ENCODE data around the gene FBXO21. TPM values are rescaled to one million over a fixed set of nuclear protein-coding genes. Genes with fewer than 3 reads are reported as not detected.

The FBXO21 gene
- total RNA-seq, 1 donor from 2014 or later, result 32.0 TPM

- TF ChIP-seq CTCF (IDR thresholded peaks at IDR 0.05; ENCODE audit: insufficient read depth, low read depth, low read length) (peak; percentile 95), EZH2 (IDR thresholded peaks at IDR 0.05; ENCODE audit: insufficient read depth, low read length) (no peak)
- no peak overlapping the region for H2AFZ ChIP-seq (ENCODE audit: low read depth, low read length)
- no peak overlapping the region for H3K4me2 ChIP-seq (ENCODE audit: low read length)
- H3K9me3 Mint-ChIP-seq (ENCODE audit: unreplicated experiment), result no peaks in the 10 kb centered on the region
- H3K4me1 ChIP-seq (ENCODE audit: insufficient read depth, low read length), result no peaks in the 10 kb centered on the region
- peaks cover 7% of the 10 kb centered on the region for H3K27me3 ChIP-seq (ENCODE audit: insufficient read depth, low read length)
- H3K9ac ChIP-seq (ENCODE audit: low read length), result no peak overlapping the region
- no peak overlapping the region for H3K4me3 Mint-ChIP-seq (ENCODE audit: unreplicated experiment)
- H4K20me1 ChIP-seq (ENCODE audit: insufficient read depth, low read length), result no peaks in the 10 kb centered on the region
- peak; percentile 45 for DNase-seq (ENCODE audit: low read depth)
- H3K4me1 Mint-ChIP-seq (ENCODE audit: low read depth, unreplicated experiment), result peaks cover 3% of the 10 kb centered on the region
- peak; percentile 78 for FAIRE-seq
- H3K27ac ChIP-seq (ENCODE audit: low read depth, low read length), result no peak overlapping the region
- peaks cover 33% of the 10 kb centered on the region for H3K27me3 Mint-ChIP-seq (ENCODE audit: low read depth, unreplicated experiment)
- H3K4me3 ChIP-seq (ENCODE audit: insufficient read depth, low read depth, low read length), result no peak overlapping the region
- no peaks in the 10 kb centered on the region for H3K79me2 ChIP-seq (ENCODE audit: insufficient read depth, low read length)
- H3K36me3 Mint-ChIP-seq (ENCODE audit: low read depth, unreplicated experiment), result no peaks in the 10 kb centered on the region
- H3K9me3 ChIP-seq (ENCODE audit: insufficient read depth, low read depth, low read length), result no peaks in the 10 kb centered on the region
- H3K27ac Mint-ChIP-seq (ENCODE audit: unreplicated experiment), result no peak overlapping the region
- H3K36me3 ChIP-seq (ENCODE audit: insufficient read depth, low read length), result no peaks in the 10 kb centered on the region
Observed at GRCh38 chr12:117212563-117213190, 22.4 kb upstream of the FBXO21 start.

GRCh38 chr12:117210266-117210918 is 20.1 kb upstream of the FBXO21 start:
- Histone ChIP-seq H3K9ac (ENCODE audit: low read length) (no peak overlapping the region), H3K27ac (ENCODE audit: low read depth, low read length) (no peak overlapping the region), H4K20me1 (ENCODE audit: insufficient read depth, low read length) (no peaks in the 10 kb centered on the region), H3K79me2 (ENCODE audit: insufficient read depth, low read length) (no peaks in the 10 kb centered on the region), H3K36me3 (ENCODE audit: insufficient read depth, low read length) (no peaks in the 10 kb centered on the region), H3K9me3 (ENCODE audit: insufficient read depth, low read depth, low read length) (no peaks in the 10 kb centered on the region), H3K27me3 (ENCODE audit: insufficient read depth, low read length) (peaks cover 7% of the 10 kb centered on the region), H3K4me3 (ENCODE audit: insufficient read depth, low read depth, low read length) (no peak overlapping the region), H2AFZ (ENCODE audit: low read depth, low read length) (no peak overlapping the region), H3K4me1 (ENCODE audit: insufficient read depth, low read length) (no peaks in the 10 kb centered on the region), H3K4me2 (ENCODE audit: low read length) (no peak overlapping the region)
- FAIRE-seq (no peak), DNase-seq (ENCODE audit: low read depth) (no peak)
- Mint-ChIP-seq H3K27me3 (ENCODE audit: low read depth, unreplicated experiment) (peaks cover 39% of the 10 kb centered on the region), H3K27ac (ENCODE audit: unreplicated experiment) (no peak overlapping the region), H3K36me3 (ENCODE audit: low read depth, unreplicated experiment) (no peaks in the 10 kb centered on the region), H3K4me1 (ENCODE audit: low read depth, unreplicated experiment) (peaks cover 3% of the 10 kb centered on the region), H3K4me3 (ENCODE audit: unreplicated experiment) (no peak overlapping the region), H3K9me3 (ENCODE audit: unreplicated experiment) (no peaks in the 10 kb centered on the region)
- TF ChIP-seq CTCF (IDR thresholded peaks at IDR 0.05; ENCODE audit: insufficient read depth, low read depth, low read length) (no peak), EZH2 (IDR thresholded peaks at IDR 0.05; ENCODE audit: insufficient read depth, low read length) (no peak)

GRCh38 chr12:117209626-117210025 is 19.4 kb upstream of the FBXO21 start:
- Histone ChIP-seq H3K4me2 (ENCODE audit: low read length) (no peak overlapping the region), H3K4me1 (ENCODE audit: insufficient read depth, low read length) (no peaks in the 10 kb centered on the region), H2AFZ (ENCODE audit: low read depth, low read length) (no peak overlapping the region), H3K36me3 (ENCODE audit: insufficient read depth, low read length) (no peaks in the 10 kb centered on the region), H3K79me2 (ENCODE audit: insufficient read depth, low read length) (no peaks in the 10 kb centered on the region), H3K4me3 (ENCODE audit: insufficient read depth, low read depth, low read length) (no peak overlapping the region), H3K9ac (ENCODE audit: low read length) (no peak overlapping the region), H3K27me3 (ENCODE audit: insufficient read depth, low read length) (peaks cover 7% of the 10 kb centered on the region), H3K9me3 (ENCODE audit: insufficient read depth, low read depth, low read length) (no peaks in the 10 kb centered on the region), H3K27ac (ENCODE audit: low read depth, low read length) (no peak overlapping the region), H4K20me1 (ENCODE audit: insufficient read depth, low read length) (no peaks in the 10 kb centered on the region)
- Mint-ChIP-seq H3K36me3 (ENCODE audit: low read depth, unreplicated experiment) (no peaks in the 10 kb centered on the region), H3K4me1 (ENCODE audit: low read depth, unreplicated experiment) (peaks cover 3% of the 10 kb centered on the region), H3K27me3 (ENCODE audit: low read depth, unreplicated experiment) (peaks cover 39% of the 10 kb centered on the region), H3K27ac (ENCODE audit: unreplicated experiment) (no peak overlapping the region), H3K9me3 (ENCODE audit: unreplicated experiment) (no peaks in the 10 kb centered on the region), H3K4me3 (ENCODE audit: unreplicated experiment) (no peak overlapping the region)
- FAIRE-seq (no peak), DNase-seq (ENCODE audit: low read depth) (no peak)
- TF ChIP-seq CTCF (IDR thresholded peaks at IDR 0.05; ENCODE audit: insufficient read depth, low read depth, low read length) (no peak), EZH2 (IDR thresholded peaks at IDR 0.05; ENCODE audit: insufficient read depth, low read length) (no peak)

Measured in astrocyte (in vitro differentiated cells and primary cell).